IPS DF 6.9 (cell line): ENCODE measurements around the gene UBE2L6.

Experiments
- DNase-seq: peaks from one replicate; pipeline ENCODE4 v3.0.0-alpha.2; 2013; ENCODE audit warnings: low read depth, low spot score
- H3K27ac ChIP-seq: one replicate; pipeline ENCODE4 v1.5.1; 2013; ENCODE audit warnings: low read length, control low read depth
- H3K27me3 ChIP-seq: 2 replicates; pipeline ENCODE4 v1.6.1; 2013; ENCODE audit warnings: mild to moderate bottlenecking, low read length; ENCODE audit not compliant: control insufficient read depth, insufficient read depth
- H3K36me3 ChIP-seq: 2 replicates; pipeline ENCODE4 v1.6.1; 2013; ENCODE audit warnings: low read length; ENCODE audit not compliant: control insufficient read depth, insufficient read depth
- H3K4me1 ChIP-seq: 2 replicates; pipeline ENCODE4 v1.6.1; 2013; ENCODE audit warnings: low read length; ENCODE audit not compliant: control insufficient read depth, insufficient read depth
- H3K4me3 ChIP-seq: 2 replicates; pipeline ENCODE4 v1.5.1; 2013; ENCODE audit warnings: mild to moderate bottlenecking, low read length
- H3K9me3 ChIP-seq: 2 replicates; pipeline ENCODE4 v1.6.1; 2013; ENCODE audit warnings: low read length, inconsistent platforms; ENCODE audit not compliant: control insufficient read depth, insufficient read depth
- WGBS: extraction: QIAGEN DNeasy Blood & Tissue Kit; methylation state at CpG from one replicate; pipeline ENCODE4 v1.1.7; 2013; ENCODE audit warnings: mixed read lengths, missing lambda C conversion rate; ENCODE audit not compliant: insufficient read length, insufficient coverage; 5-methylcytosine and 5-hydroxymethylcytosine counted together

The UBE2L6 gene

GRCh38 chr11:57597916-57598830 lies 30.7 kb upstream of the UBE2L6 start:
- no CpG with 5 or more reads among the region's 33 CpGs for WGBS
- peaks cover 4% of the 10 kb centered on the region for H3K4me1 ChIP-seq
- H3K9me3 ChIP-seq: no peaks in the 10 kb centered on the region
- H3K27me3 ChIP-seq: no peaks in the 10 kb centered on the region
- peak overlapping the region; percentile 48; the same call in 1 of the 2 replicates for H3K4me3 ChIP-seq
- no peaks in the 10 kb centered on the region; the same call in 1 of the 2 replicates for H3K36me3 ChIP-seq
- peak; percentile 67 for DNase-seq
- no peak overlapping the region for H3K27ac ChIP-seq

GRCh38 chr11:57597461-57597915 lies 30.0 kb upstream of the UBE2L6 start, which contains the start of gene SERPING1:
Gene SERPING1, plus strand, starts transcription at chr11:57597685. Its CDS starts 586 bp downstream, at chr11:57598271.
- Histone ChIP-seq H3K9me3 (no peaks in the 10 kb centered on the region), H3K4me1 (peaks cover 4% of the 10 kb centered on the region), H3K27ac (no peak within 1 kb of the TSS), H3K4me3 (peak within 1 kb of the TSS; percentile 48; the same call in 1 of the 2 replicates), H3K36me3 (no peaks in the 10 kb centered on the region; the same call in 1 of the 2 replicates), H3K27me3 (no peaks in the 10 kb centered on the region)
- no peak for DNase-seq
- no CpG with 5 or more reads among the region's 10 CpGs for WGBS

GRCh38 chr11:57596266-57596885 lies 28.9 kb upstream of the UBE2L6 start:
- Histone ChIP-seq H3K4me3 (no peak overlapping the region), H3K36me3 (no peaks in the 10 kb centered on the region), H3K9me3 (no peaks in the 10 kb centered on the region), H3K27ac (no peak overlapping the region), H3K4me1 (peaks cover 4% of the 10 kb centered on the region), H3K27me3 (no peaks in the 10 kb centered on the region)
- no peak for DNase-seq
- WGBS: no CpG with 5 or more reads among the region's 5 CpGs

- DNase-seq: no peak
- no peak overlapping the region for H3K27ac ChIP-seq
- H3K36me3 ChIP-seq: no peaks in the 10 kb centered on the region
- no peak overlapping the region for H3K4me3 ChIP-seq
- H3K9me3 ChIP-seq: no peaks in the 10 kb centered on the region
- H3K4me1 ChIP-seq: no peaks in the 10 kb centered on the region
- H3K27me3 ChIP-seq: no peaks in the 10 kb centered on the region
- WGBS: no CpG with 5 or more reads among the region's 3 CpGs
Measured at GRCh38 chr11:57588046-57588710, 20.7 kb upstream of the UBE2L6 start.

- no peaks in the 10 kb centered on the region for H3K4me1 ChIP-seq
- H3K9me3 ChIP-seq: no peaks in the 10 kb centered on the region
- no peak overlapping the region for H3K4me3 ChIP-seq
- no peaks in the 10 kb centered on the region for H3K27me3 ChIP-seq
- no peaks in the 10 kb centered on the region for H3K36me3 ChIP-seq
- no CpG with 5 or more reads among the region's 2 CpGs for WGBS
- no peak for DNase-seq
- H3K27ac ChIP-seq: no peak overlapping the region
Measured at GRCh38 chr11:57586711-57587245, 19.3 kb upstream of the UBE2L6 start.

- H3K27ac ChIP-seq: no peak overlapping the region
- no peaks in the 10 kb centered on the region for H3K4me1 ChIP-seq
- no peaks in the 10 kb centered on the region for H3K9me3 ChIP-seq
- no peak overlapping the region for H3K4me3 ChIP-seq
- DNase-seq: no peak
- H3K36me3 ChIP-seq: no peaks in the 10 kb centered on the region
- no peaks in the 10 kb centered on the region for H3K27me3 ChIP-seq
Measured at GRCh38 chr11:57585301-57585700, 17.8 kb upstream of the UBE2L6 start.

GRCh38 chr11:57584341-57584740 lies 16.9 kb upstream of the UBE2L6 start:
- Histone ChIP-seq H3K27ac (no peak overlapping the region), H3K9me3 (no peaks in the 10 kb centered on the region), H3K4me1 (no peaks in the 10 kb centered on the region), H3K36me3 (no peaks in the 10 kb centered on the region), H3K4me3 (no peak overlapping the region), H3K27me3 (no peaks in the 10 kb centered on the region)
- WGBS: no CpG with 5 or more reads among the region's 9 CpGs
- no peak for DNase-seq

GRCh38 chr11:57574061-57574460 lies 6.6 kb upstream of the UBE2L6 start:
- no peak for DNase-seq
- H3K4me3 ChIP-seq: no peak overlapping the region
- no peaks in the 10 kb centered on the region for H3K9me3 ChIP-seq
- no CpG with 5 or more reads among the region's 4 CpGs for WGBS
- H3K36me3 ChIP-seq: no peaks in the 10 kb centered on the region
- H3K27ac ChIP-seq: no peak overlapping the region
- H3K4me1 ChIP-seq: 0 out of 2 replicates have a peak, but pooled peaks cover 1% of the 10 kb centered on the region
- no peaks in the 10 kb centered on the region for H3K27me3 ChIP-seq

- Histone ChIP-seq H3K4me1 (peaks cover 2% of the 10 kb centered on the region; the same call in 1 of the 2 replicates), H3K36me3 (no peaks in the 10 kb centered on the region), H3K27ac (no peak overlapping the region), H3K9me3 (no peaks in the 10 kb centered on the region), H3K4me3 (no peak overlapping the region), H3K27me3 (no peaks in the 10 kb centered on the region)
- no peak for DNase-seq
- WGBS: no CpG with 5 or more reads among the region's 2 CpGs
Measured at GRCh38 chr11:57571606-57572005, 4.1 kb upstream of the UBE2L6 start.

GRCh38 chr11:57568330-57568766 lies 876 bp upstream of the UBE2L6 start:
- H3K9me3 ChIP-seq: no peaks in the 10 kb centered on the region
- WGBS: no CpG with 5 or more reads among the region's 6 CpGs

More at GRCh38 chr11:57568330-57568766, 876 bp upstream of the UBE2L6 start:
- Histone ChIP-seq H3K4me3 (peak overlapping the region; percentile 48; the same call in 1 of the 2 replicates), H3K27me3 (no peaks in the 10 kb centered on the region), H3K4me1 (peaks cover 5% of the 10 kb centered on the region; the same call in 1 of the 2 replicates), H3K36me3 (no peaks in the 10 kb centered on the region), H3K27ac (no peak overlapping the region)
- peak; percentile 82 for DNase-seq
